ENCODE measurements around the gene AP4S1. TPM values are rescaled to one million over a fixed set of nuclear protein-coding genes. Genes with fewer than 3 reads are reported as not detected.
A peak's percentile ranks its signal among the peaks of the same experiment; 100 is the strongest.

AP4S1 gene
- total and polyA plus RNA-seq, 12 donors = 4.4 to 20.6 (median 7.3) TPM

- WGBS, 4 donors = 87 to 98% (median 90%) methylated on average over 3 of the region's 3 CpGs
- no peaks in the 10 kb centered on the region for H3K9me3 ChIP-seq (replicated peaks in 1 of 3)
- peaks cover 0 to 13% of the 10 kb centered on the region in 2 donors for H3K4me1 ChIP-seq (replicated peaks in 1 of 2)
- H3K36me3 ChIP-seq (replicated peaks in 1 of 2) = no peaks in the 10 kb centered on the region
- no peak overlapping the region for H3K4me3 ChIP-seq
- no peaks in the 10 kb centered on the region for H3K27me3 ChIP-seq
- TF ChIP-seq POLR2A (IDR thresholded peaks at IDR 0.05) = no peak
- no peak for TF ChIP-seq CTCF (IDR thresholded peaks at IDR 0.05)
- intact Hi-C loops (cut with DNase I) = loop anchor here (5.0 to 10.0 kb wide), 2 partner anchors 101 to 104 kb away; no protein-coding TSS in a partner anchor
- DNase-seq = no peak
- peak overlapping the region in 1 of 5 donors; percentile 26 for H3K27ac ChIP-seq
Observed at GRCh38 chr14:30980980-30981379, 44.5 kb upstream of the AP4S1 start.

- 82 to 85% (median 84%) methylated on average over 7 of the region's 7 CpGs for WGBS, 4 donors
- no peak for DNase-seq
- H3K4me1 ChIP-seq (replicated peaks in 1 of 2) = peaks cover 0 to 6% of the 10 kb centered on the region in 2 donors
- H3K27ac ChIP-seq = no peak overlapping the region
- no peak for TF ChIP-seq CTCF (IDR thresholded peaks at IDR 0.05)
- TF ChIP-seq POLR2A (IDR thresholded peaks at IDR 0.05) = no peak
- intact Hi-C loops (cut with DNase I) = loop anchor here (5.0 to 10.0 kb wide), 2 partner anchors 100 to 102 kb away; no protein-coding TSS in a partner anchor
- H3K27me3 ChIP-seq = no peaks in the 10 kb centered on the region
- H3K9me3 ChIP-seq (replicated peaks in 1 of 3) = no peaks in the 10 kb centered on the region
- H3K4me3 ChIP-seq = no peak overlapping the region
- H3K36me3 ChIP-seq (replicated peaks in 1 of 2) = no peaks in the 10 kb centered on the region
Observed at GRCh38 chr14:30982533-30982932, 42.9 kb upstream of the AP4S1 start.

- 88 to 96% (median 92%) methylated on average over 2 of the region's 2 CpGs for WGBS, 4 donors
- Histone ChIP-seq H3K27me3 (no peaks in the 10 kb centered on the region), H3K4me1 (replicated peaks in 1 of 2) (peaks cover 11 to 19% of the 10 kb centered on the region in 2 donors), H3K36me3 (replicated peaks in 1 of 2) (no peaks in the 10 kb centered on the region), H3K27ac (no peak overlapping the region), H3K9me3 (replicated peaks in 1 of 3) (no peaks in the 10 kb centered on the region), H3K4me3 (no peak overlapping the region)
- intact Hi-C loops (cut with DNase I) = loop anchor here (5.0 to 10.0 kb wide), 2 partner anchors 98 to 101 kb away; no protein-coding TSS in a partner anchor
- no peak for DNase-seq
- TF ChIP-seq POLR2A (IDR thresholded peaks at IDR 0.05) (no peak), CTCF (IDR thresholded peaks at IDR 0.05) (no peak)
Observed at GRCh38 chr14:30983858-30984257, 41.6 kb upstream of the AP4S1 start.

- peaks cover 14 to 24% of the 10 kb centered on the region in 2 donors for H3K4me1 ChIP-seq (replicated peaks in 1 of 2)
- H3K27ac ChIP-seq = no peak overlapping the region
- intact Hi-C loops (cut with DNase I) = loop anchor here in 1 of 2 donors (10.0 kb wide), 1 partner anchor 99 kb away; no protein-coding TSS in a partner anchor
Observed at GRCh38 chr14:30985796-30986195, 39.7 kb upstream of the AP4S1 start.

More at GRCh38 chr14:30985796-30986195, 39.7 kb upstream of the AP4S1 start:
- DNase-seq = no peak
- H3K4me3 ChIP-seq = no peak overlapping the region
- TF ChIP-seq CTCF (IDR thresholded peaks at IDR 0.05) (no peak), POLR2A (IDR thresholded peaks at IDR 0.05) (no peak)
- H3K36me3 ChIP-seq (replicated peaks in 1 of 2) = no peaks in the 10 kb centered on the region
- no peaks in the 10 kb centered on the region for H3K9me3 ChIP-seq (replicated peaks in 1 of 3)
- 96 to 97% (median 97%) methylated on average over 3 of the region's 3 CpGs for WGBS, 4 donors
- no peaks in the 10 kb centered on the region for H3K27me3 ChIP-seq
